Activated CD8-positive, alpha-beta T cell treated with anti-CD3 and anti-CD28 coated beads for 36 hours (primary cell): Measurements from ENCODE around the gene LYL1. TPM values are rescaled to one million over a fixed set of nuclear protein-coding genes. Genes with fewer than 3 reads are reported as not detected.

Source experiments
- ATAC-seq: fragments of 200-7000 bp; cut with Tn5 transposase; one replicate; pipeline ENCODE4 v1.10.0; 2021; ENCODE audit warnings: mild to moderate bottlenecking, moderate library complexity
- CTCF ChIA-PET: fragments of 350-600 bp; sonication (Branson Sonifier 250); formaldehyde crosslinking; loops from one replicate; lab custom pipeline; 2021; ENCODE audit warnings: antibody characterized with exemption; lab: Charles Lee
- POLR2A ChIA-PET: fragments of 350-600 bp; sonication (Branson Sonifier 250); formaldehyde crosslinking; loops from one replicate; lab custom pipeline; 2021; ENCODE audit warnings: antibody characterized with exemption; lab: Charles Lee
- DNase-seq: peaks from one replicate; pipeline ENCODE4 v3.0.0-alpha.2; 2020
- H3K27ac Mint-ChIP-seq: one replicate; pipeline ENCODE4 v1.8.0; 2021; ENCODE audit warnings: mild to moderate bottlenecking, mixed read lengths
- H3K27me3 Mint-ChIP-seq: one replicate; pipeline ENCODE4 v1.8.0; 2021; ENCODE audit warnings: mixed read lengths
- H3K36me3 Mint-ChIP-seq: one replicate; pipeline ENCODE4 v1.8.0; 2021; ENCODE audit warnings: low read depth, mixed read lengths
- H3K4me1 Mint-ChIP-seq: one replicate; pipeline ENCODE4 v1.8.0; 2021; ENCODE audit warnings: low read depth, mixed read lengths
- H3K4me3 Mint-ChIP-seq: one replicate; pipeline ENCODE4 v1.8.0; 2021; ENCODE audit warnings: mild to moderate bottlenecking, moderate library complexity, mixed read lengths
- H3K9me3 Mint-ChIP-seq: one replicate; pipeline ENCODE4 v1.8.0; 2021; ENCODE audit warnings: mixed read lengths
- CTCF ChIP-seq: fragments of 200-600 bp; IDR thresholded peaks from one replicate; pipeline ENCODE4 v1.8.0; 2022; ENCODE audit warnings: antibody characterized with exemption, mild to moderate bottlenecking
- intact Hi-C: fragments of 100-400 bp; cut with micrococcal nuclease; formaldehyde crosslinking; loops from one replicate; pipeline ENCODE4 v1.10.0; 2022
- total RNA-seq, 2 experiments: library from RNA; stranded (reverse); gene quantifications; one replicate each; pipeline ENCODE4 v1.2.3, GENCODE V29; 2021

LYL1 gene
- total RNA-seq, 2 experiments from 2014 or later = 3.9 to 4.8 TPM

- ChIA-PET POLR2A (no interaction called here), CTCF (interaction anchor here (2.2 to 7.4 kb wide), 3 partner anchors 34 to 126 kb away, joined by 11 to 116 read pairs (median 22); no protein-coding TSS in a partner anchor)
- DNase-seq (no peak), ATAC-seq (no peak)
- Mint-ChIP-seq H3K27ac (no peak overlapping the region), H3K9me3 (no peaks in the 10 kb centered on the region), H3K27me3 (peaks cover 12% of the 10 kb centered on the region), H3K36me3 (no peaks in the 10 kb centered on the region), H3K4me3 (no peak overlapping the region), H3K4me1 (peaks cover 12% of the 10 kb centered on the region)
- TF ChIP-seq CTCF = no peak
- intact Hi-C loops = no loop called here
Measured at GRCh38 chr19:13091400-13092157, 11.1 kb downstream of the LYL1 start.

- ATAC-seq (no peak), DNase-seq (no peak)
- ChIA-PET POLR2A (no interaction called here), CTCF (interaction anchor here (2.2 to 7.4 kb wide), 3 partner anchors 33 to 126 kb away, joined by 11 to 116 read pairs (median 22); no protein-coding TSS in a partner anchor)
- Mint-ChIP-seq H3K36me3 (no peaks in the 10 kb centered on the region), H3K27ac (no peak overlapping the region), H3K9me3 (no peaks in the 10 kb centered on the region), H3K4me1 (peaks cover 6% of the 10 kb centered on the region), H3K27me3 (peaks cover 6% of the 10 kb centered on the region), H3K4me3 (no peak overlapping the region)
- intact Hi-C loops = no loop called here
- TF ChIP-seq CTCF = no peak
Measured at GRCh38 chr19:13090511-13091231, 12.0 kb downstream of the LYL1 start.

GRCh38 chr19:13089857-13090507 lies 12.7 kb downstream of the LYL1 start:
- H3K4me3 Mint-ChIP-seq = no peak overlapping the region
- intact Hi-C loops = no loop called here
- CTCF ChIA-PET = interaction anchor here (0.7 to 7.4 kb wide), 3 partner anchors 16 to 113 kb away, joined by 3 to 116 read pairs (median 22); no protein-coding TSS in a partner anchor

GRCh38 chr19:13089139-13089856 lies 13.4 kb downstream of the LYL1 start:
- intact Hi-C loops = no loop called here
- peak; percentile 51 for DNase-seq
- ChIA-PET POLR2A (no interaction called here), CTCF (interaction anchor here (0.7 to 7.4 kb wide), 3 partner anchors 16 to 112 kb away, joined by 3 to 116 read pairs (median 22); no protein-coding TSS in a partner anchor)
- Mint-ChIP-seq H3K4me1 (no peaks in the 10 kb centered on the region), H3K36me3 (no peaks in the 10 kb centered on the region), H3K27me3 (peaks cover under 1% of the 10 kb centered on the region), H3K9me3 (no peaks in the 10 kb centered on the region), H3K27ac (no peak overlapping the region), H3K4me3 (no peak overlapping the region)
- peak; percentile 76 for ATAC-seq
- peak; percentile 56 for TF ChIP-seq CTCF

More at GRCh38 chr19:13089857-13090507, 12.7 kb downstream of the LYL1 start:
- Mint-ChIP-seq H3K27me3 (peaks cover 5% of the 10 kb centered on the region), H3K4me1 (peaks cover 5% of the 10 kb centered on the region), H3K9me3 (no peaks in the 10 kb centered on the region), H3K36me3 (no peaks in the 10 kb centered on the region), H3K27ac (no peak overlapping the region)
- POLR2A ChIA-PET = no interaction called here
- no peak for ATAC-seq
- TF ChIP-seq CTCF = no peak
- no peak for DNase-seq
